Activated CD8-positive, alpha-beta T cell treated with anti-CD3 and anti-CD28 coated beads for 36 hours (primary cell): Measurements from ENCODE around the gene DCUN1D2. TPM values are rescaled to one million over a fixed set of nuclear protein-coding genes. Genes with fewer than 3 reads are reported as not detected.
A peak's percentile ranks its signal among the peaks of the same experiment; 100 is the strongest.

Experiments
- ATAC-seq: fragments of 200-7000 bp; cut with Tn5 transposase; one replicate; pipeline ENCODE4 v1.10.0; 2021; ENCODE audit warnings: mild to moderate bottlenecking, moderate library complexity
- CTCF ChIA-PET: fragments of 350-600 bp; sonication (Branson Sonifier 250); formaldehyde crosslinking; loops from one replicate; lab custom pipeline; 2021; ENCODE audit warnings: antibody characterized with exemption; lab: Charles Lee
- POLR2A ChIA-PET: fragments of 350-600 bp; sonication (Branson Sonifier 250); formaldehyde crosslinking; loops from one replicate; lab custom pipeline; 2021; ENCODE audit warnings: antibody characterized with exemption; lab: Charles Lee
- DNase-seq: peaks from one replicate; pipeline ENCODE4 v3.0.0-alpha.2; 2020
- H3K27ac Mint-ChIP-seq: one replicate; pipeline ENCODE4 v1.8.0; 2021; ENCODE audit warnings: mild to moderate bottlenecking, mixed read lengths
- H3K27me3 Mint-ChIP-seq: one replicate; pipeline ENCODE4 v1.8.0; 2021; ENCODE audit warnings: mixed read lengths
- H3K36me3 Mint-ChIP-seq: one replicate; pipeline ENCODE4 v1.8.0; 2021; ENCODE audit warnings: low read depth, mixed read lengths
- H3K4me1 Mint-ChIP-seq: one replicate; pipeline ENCODE4 v1.8.0; 2021; ENCODE audit warnings: low read depth, mixed read lengths
- H3K4me3 Mint-ChIP-seq: one replicate; pipeline ENCODE4 v1.8.0; 2021; ENCODE audit warnings: mild to moderate bottlenecking, moderate library complexity, mixed read lengths
- H3K9me3 Mint-ChIP-seq: one replicate; pipeline ENCODE4 v1.8.0; 2021; ENCODE audit warnings: mixed read lengths
- CTCF ChIP-seq: fragments of 200-600 bp; IDR thresholded peaks from one replicate; pipeline ENCODE4 v1.8.0; 2022; ENCODE audit warnings: antibody characterized with exemption, mild to moderate bottlenecking
- intact Hi-C: fragments of 100-400 bp; cut with micrococcal nuclease; formaldehyde crosslinking; loops from one replicate; pipeline ENCODE4 v1.10.0; 2022
- total RNA-seq, 2 experiments: library from RNA; stranded (reverse); gene quantifications; one replicate each; pipeline ENCODE4 v1.2.3, GENCODE V29; 2021

DCUN1D2 gene
- total RNA-seq, 2 experiments from 2014 or later, result 13.4 to 14.7 TPM

GRCh38 chr13:113449693-113450347, 40.7 kb downstream of the DCUN1D2 start:
- H3K27ac Mint-ChIP-seq, result no peak overlapping the region
- no peaks in the 10 kb centered on the region for H3K27me3 Mint-ChIP-seq

GRCh38 chr13:113448885-113449692, 41.4 kb downstream of the DCUN1D2 start:
- POLR2A ChIA-PET, result interaction anchor here (0.6 kb wide), 1 partner anchor 194 kb away, joined by 3 read pairs; no protein-coding TSS in a partner anchor
- CTCF ChIA-PET, result no interaction called here
- DNase-seq (peak; percentile 44), ATAC-seq (peak; percentile 74)
- no peak overlapping the region for H3K27ac Mint-ChIP-seq
- peak overlapping the region; percentile 46 for H3K4me3 Mint-ChIP-seq
- H3K9me3 Mint-ChIP-seq, result peaks cover 3% of the 10 kb centered on the region
- H3K4me1 Mint-ChIP-seq, result no peaks in the 10 kb centered on the region
- intact Hi-C loops, result no loop called here
- TF ChIP-seq CTCF, result no peak
- H3K27me3 Mint-ChIP-seq, result no peaks in the 10 kb centered on the region
- no peaks in the 10 kb centered on the region for H3K36me3 Mint-ChIP-seq

More at GRCh38 chr13:113449693-113450347, 40.7 kb downstream of the DCUN1D2 start:
- CTCF ChIA-PET, result no interaction called here
- H3K9me3 Mint-ChIP-seq, result peaks cover 3% of the 10 kb centered on the region
- no peaks in the 10 kb centered on the region for H3K4me1 Mint-ChIP-seq
- H3K36me3 Mint-ChIP-seq, result no peaks in the 10 kb centered on the region
- no peak for TF ChIP-seq CTCF
- no peak for DNase-seq
- POLR2A ChIA-PET, result interaction anchor here (0.6 kb wide), 1 partner anchor 193 kb away, joined by 3 read pairs; no protein-coding TSS in a partner anchor
- peak overlapping the region; percentile 46 for H3K4me3 Mint-ChIP-seq
- intact Hi-C loops, result no loop called here
- no peak for ATAC-seq

- Mint-ChIP-seq H3K4me1 (no peaks in the 10 kb centered on the region), H3K9me3 (peaks cover 3% of the 10 kb centered on the region), H3K27ac (no peak overlapping the region), H3K4me3 (peak overlapping the region; percentile 43), H3K36me3 (no peaks in the 10 kb centered on the region), H3K27me3 (no peaks in the 10 kb centered on the region)
- DNase-seq (no peak), ATAC-seq (no peak)
- ChIA-PET POLR2A (no interaction called here), CTCF (no interaction called here)
- TF ChIP-seq CTCF, result no peak
- intact Hi-C loops, result no loop called here
These were observed 42.0 kb downstream of the DCUN1D2 start for GRCh38 chr13:113448545-113448884.

DNA sequence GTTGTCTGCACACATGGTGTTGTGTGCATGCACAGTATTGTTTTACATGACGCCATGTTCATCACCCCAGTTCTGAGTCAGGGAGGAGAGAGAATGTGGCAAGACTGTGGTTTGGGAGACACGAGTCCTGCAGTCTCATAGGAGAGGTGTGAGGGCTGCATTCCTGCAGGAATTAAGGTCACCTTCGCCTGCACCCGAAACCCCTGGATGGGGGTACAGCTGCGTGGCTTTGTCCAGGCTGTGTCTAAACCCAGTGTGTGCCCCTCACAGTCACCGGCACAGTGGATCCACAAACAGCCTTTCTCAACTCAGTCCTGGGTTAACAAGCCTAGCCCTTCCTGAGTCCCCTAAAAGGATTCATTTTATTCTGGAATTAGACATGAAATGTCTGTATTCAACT, 42.9 kb downstream of the DCUN1D2 start:
- DNase-seq, result no peak
- ATAC-seq, result no peak
- CTCF ChIA-PET, result no interaction called here
- no peak for TF ChIP-seq CTCF
- Mint-ChIP-seq H3K4me3 (no peak overlapping the region), H3K36me3 (no peaks in the 10 kb centered on the region), H3K27me3 (no peaks in the 10 kb centered on the region), H3K27ac (no peak overlapping the region), H3K4me1 (no peaks in the 10 kb centered on the region), H3K9me3 (peaks cover 3% of the 10 kb centered on the region)
- intact Hi-C loops, result no loop called here
- POLR2A ChIA-PET, result no interaction called here

- CTCF ChIA-PET, result no interaction called here
These were observed 44.0 kb downstream of the DCUN1D2 start for GRCh38 chr13:113446488-113446854.

More at GRCh38 chr13:113446488-113446854, 44.0 kb downstream of the DCUN1D2 start:
- no peak overlapping the region for H3K27ac Mint-ChIP-seq
- no peak for DNase-seq
- POLR2A ChIA-PET, result no interaction called here
- H3K4me3 Mint-ChIP-seq, result no peak overlapping the region
- intact Hi-C loops, result no loop called here
- no peaks in the 10 kb centered on the region for H3K4me1 Mint-ChIP-seq
- no peak for ATAC-seq
- no peaks in the 10 kb centered on the region for H3K27me3 Mint-ChIP-seq
- no peak for TF ChIP-seq CTCF
- H3K36me3 Mint-ChIP-seq, result no peaks in the 10 kb centered on the region
- peaks cover 3% of the 10 kb centered on the region for H3K9me3 Mint-ChIP-seq
